ENCODE measurements around the gene PPIP5K1.
"Not testable (repeated sequence)": the region's sequence is repeated elsewhere in the genome, so short reads cannot be mapped to it uniquely, and the experiment has no call there.

Gene PPIP5K1

DNA sequence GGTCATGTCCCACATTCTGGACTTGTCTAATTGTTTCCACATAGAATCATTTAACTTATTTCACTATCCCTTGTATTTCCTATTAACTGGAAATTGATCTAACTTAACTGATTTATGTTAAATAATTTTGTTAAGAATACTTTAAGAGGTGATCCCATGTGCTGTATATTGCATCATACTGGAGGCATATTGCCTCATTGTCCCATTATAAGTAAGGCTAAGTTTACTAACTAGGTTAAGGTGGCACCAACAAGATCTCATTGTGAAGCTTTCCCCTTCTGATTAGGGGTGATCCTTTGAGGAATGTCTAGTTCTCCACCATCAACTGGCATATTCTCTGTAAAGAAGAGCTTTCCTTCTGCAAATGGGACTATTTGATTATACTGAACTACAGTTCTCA, 48.2 kb downstream of the PPIP5K1 start:
- in situ Hi-C loops (cut with HindIII; ENCODE audit: low sequenced_read_pairs): no loop called here

DNA sequence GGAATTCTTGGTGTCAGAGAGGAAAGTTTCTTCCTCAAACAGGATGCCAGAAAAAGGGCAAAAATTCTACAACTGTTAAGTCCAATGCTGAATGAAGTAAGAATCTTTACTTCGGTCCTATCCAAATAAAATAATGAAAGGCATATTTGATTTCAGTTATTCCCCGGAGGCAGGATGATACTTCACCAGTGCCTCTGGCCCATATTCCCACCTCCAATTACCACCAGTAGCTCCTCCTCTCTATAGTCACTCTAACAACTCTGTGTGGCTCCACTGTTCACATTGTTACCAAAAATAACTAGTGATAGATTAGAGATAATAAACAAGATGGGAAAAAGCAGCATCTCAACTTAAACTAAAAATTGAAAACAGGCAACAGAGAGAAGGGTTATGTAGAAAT, 51.9 kb downstream of the PPIP5K1 start:
- in situ Hi-C loops (cut with HindIII; ENCODE audit: low sequenced_read_pairs): no loop called here
- no peak for DNase-seq (ENCODE audit: low read depth, low spot score)
- H3K4me3 ChIP-seq (ENCODE audit: low read depth, low read length): no peak overlapping the region
- TF ChIP-seq, protein P1, sequence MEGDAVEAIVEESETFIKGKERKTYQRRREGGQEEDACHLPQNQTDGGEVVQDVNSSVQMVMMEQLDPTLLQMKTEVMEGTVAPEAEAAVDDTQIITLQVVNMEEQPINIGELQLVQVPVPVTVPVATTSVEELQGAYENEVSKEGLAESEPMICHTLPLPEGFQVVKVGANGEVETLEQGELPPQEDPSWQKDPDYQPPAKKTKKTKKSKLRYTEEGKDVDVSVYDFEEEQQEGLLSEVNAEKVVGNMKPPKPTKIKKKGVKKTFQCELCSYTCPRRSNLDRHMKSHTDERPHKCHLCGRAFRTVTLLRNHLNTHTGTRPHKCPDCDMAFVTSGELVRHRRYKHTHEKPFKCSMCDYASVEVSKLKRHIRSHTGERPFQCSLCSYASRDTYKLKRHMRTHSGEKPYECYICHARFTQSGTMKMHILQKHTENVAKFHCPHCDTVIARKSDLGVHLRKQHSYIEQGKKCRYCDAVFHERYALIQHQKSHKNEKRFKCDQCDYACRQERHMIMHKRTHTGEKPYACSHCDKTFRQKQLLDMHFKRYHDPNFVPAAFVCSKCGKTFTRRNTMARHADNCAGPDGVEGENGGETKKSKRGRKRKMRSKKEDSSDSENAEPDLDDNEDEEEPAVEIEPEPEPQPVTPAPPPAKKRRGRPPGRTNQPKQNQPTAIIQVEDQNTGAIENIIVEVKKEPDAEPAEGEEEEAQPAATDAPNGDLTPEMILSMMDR (IDR thresholded peaks at IDR 0.05; ENCODE audit: low read depth, low read length): no peak

More for the DNA sequence above, 48.2 kb downstream of the PPIP5K1 start:
- TF ChIP-seq, protein P1 (IDR thresholded peaks at IDR 0.05; ENCODE audit: low read depth, low read length): no peak
- no peak for DNase-seq (ENCODE audit: low read depth, low spot score)
- no peak overlapping the region for H3K4me3 ChIP-seq (ENCODE audit: low read depth, low read length)

DNA sequence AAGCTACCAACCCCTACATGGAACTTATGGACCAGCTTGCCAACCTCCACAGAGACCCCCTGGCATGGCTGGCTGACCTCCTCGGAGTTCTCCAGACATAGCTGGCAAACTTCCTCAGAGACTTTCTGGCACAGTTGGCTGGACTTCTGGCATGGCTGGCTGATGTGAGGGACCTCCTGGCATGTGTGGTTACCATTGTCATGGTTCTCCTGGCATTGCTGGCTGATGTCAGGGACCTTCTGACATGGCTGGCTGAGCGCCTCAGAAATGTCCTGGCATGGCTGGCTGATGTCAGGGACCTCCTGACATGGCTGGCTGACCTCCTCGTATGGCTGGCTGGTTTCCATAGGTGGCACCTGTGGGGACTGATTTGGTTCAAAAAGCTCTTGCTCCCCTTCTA, 55.1 kb downstream of the PPIP5K1 start:
- TF ChIP-seq, protein P1 (IDR thresholded peaks at IDR 0.05; ENCODE audit: low read depth, low read length): no peak
- in situ Hi-C loops (cut with HindIII; ENCODE audit: low sequenced_read_pairs): no loop called here
- H3K4me3 ChIP-seq (ENCODE audit: low read depth, low read length): no peak overlapping the region
- no peak for DNase-seq (ENCODE audit: low read depth, low spot score)

DNA sequence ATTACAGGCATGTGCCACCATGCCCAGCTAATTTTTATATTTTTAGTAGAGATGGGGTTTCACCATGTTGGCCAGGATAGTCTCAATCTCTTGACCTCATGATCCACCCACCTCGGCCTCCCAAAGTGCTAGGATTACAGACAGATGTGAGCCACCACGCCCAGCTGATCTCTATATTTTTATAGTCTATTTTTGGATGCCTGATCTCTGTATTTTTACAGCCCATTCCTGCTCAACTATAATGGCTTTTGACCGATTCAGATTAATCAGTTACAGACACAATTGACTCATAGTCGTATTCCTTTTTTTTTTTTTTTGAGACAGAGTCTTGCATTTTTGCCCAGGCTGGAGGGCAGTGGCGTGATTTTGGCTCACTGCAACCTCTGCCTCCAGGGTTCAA, 57.2 kb downstream of the PPIP5K1 start:
- in situ Hi-C loops (cut with HindIII; ENCODE audit: low sequenced_read_pairs); H3K4me3 ChIP-seq (ENCODE audit: low read depth, low read length); DNase-seq (ENCODE audit: low read depth, low spot score): not testable (repeated sequence)

DNA sequence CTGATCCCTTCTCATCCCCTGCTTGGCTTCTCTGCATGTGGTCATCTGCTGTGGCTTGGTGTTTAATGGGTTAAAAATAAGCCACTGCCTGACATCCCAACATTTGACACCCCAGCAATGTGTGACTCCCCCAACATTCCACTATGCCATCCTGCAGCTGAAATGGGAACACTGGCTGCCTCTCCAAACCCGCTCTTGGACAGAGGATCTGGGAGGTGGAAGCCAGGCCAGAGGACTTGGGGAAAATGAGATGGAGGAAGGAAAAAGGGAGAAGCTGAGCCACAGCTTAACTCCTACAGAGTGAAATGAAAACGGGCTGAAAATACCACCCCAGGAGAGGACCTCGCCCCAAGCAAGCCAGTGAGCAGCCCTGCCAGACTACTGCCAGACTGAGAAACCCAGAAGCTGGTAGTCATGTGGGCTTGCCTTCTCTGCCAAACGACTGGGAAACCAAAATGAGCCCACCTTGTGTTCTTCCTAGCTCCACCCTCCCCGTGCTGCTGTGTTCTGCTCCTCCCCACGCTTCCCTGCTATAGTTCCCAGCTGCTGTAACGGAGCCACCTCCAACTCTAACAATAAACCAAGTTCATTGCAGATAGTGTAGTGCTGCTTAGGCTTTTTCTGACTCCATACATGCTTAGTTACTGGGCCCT, 58.9 kb downstream of the PPIP5K1 start:
- in situ Hi-C loops (cut with HindIII; ENCODE audit: low sequenced_read_pairs): no loop called here
- TF ChIP-seq, protein P1 (IDR thresholded peaks at IDR 0.05; ENCODE audit: low read depth, low read length): no peak
- H3K4me3 ChIP-seq (ENCODE audit: low read depth, low read length): no peak overlapping the region
- no peak for DNase-seq (ENCODE audit: low read depth, low spot score)

DNA sequence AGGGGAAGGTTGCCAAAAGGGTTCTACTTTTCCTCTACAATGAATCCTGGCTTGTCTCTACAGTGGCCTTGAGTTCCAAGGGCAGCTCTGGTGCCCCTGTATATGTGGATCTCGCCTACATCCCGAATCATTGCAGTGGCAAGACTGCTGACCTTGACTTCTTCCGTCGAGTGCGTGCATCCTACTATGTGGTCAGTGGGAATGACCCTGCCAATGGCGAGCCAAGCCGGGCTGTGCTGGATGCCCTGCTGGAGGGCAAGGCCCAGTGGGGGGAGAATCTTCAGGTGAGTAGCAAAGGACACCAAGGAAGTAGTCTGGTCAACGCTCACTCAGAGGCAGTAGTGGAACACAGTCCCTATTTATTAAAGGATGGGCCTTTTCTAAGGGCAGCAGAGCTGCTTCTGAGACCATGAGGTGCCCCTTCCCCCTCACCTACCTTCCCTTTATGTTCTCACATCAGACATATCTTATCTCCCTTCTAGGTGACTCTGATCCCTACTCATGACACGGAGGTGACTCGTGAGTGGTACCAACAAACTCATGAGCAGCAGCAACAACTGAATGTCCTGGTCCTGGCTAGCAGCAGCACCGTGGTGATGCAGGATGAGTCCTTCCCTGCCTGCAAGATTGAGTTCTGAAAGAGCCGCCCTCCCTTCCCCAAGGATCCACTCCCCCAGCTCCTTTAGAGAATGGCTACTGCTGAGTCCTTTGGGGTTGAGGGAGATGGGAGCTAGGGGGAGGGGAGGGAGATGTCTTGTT, 60.2 kb downstream of the PPIP5K1 start:
- no peak overlapping the region for H3K4me3 ChIP-seq (ENCODE audit: low read depth, low read length)
- TF ChIP-seq, protein P1 (IDR thresholded peaks at IDR 0.05; ENCODE audit: low read depth, low read length): no peak
- DNase-seq (ENCODE audit: low read depth, low spot score): no peak
- in situ Hi-C loops (cut with HindIII; ENCODE audit: low sequenced_read_pairs): no loop called here

DNA sequence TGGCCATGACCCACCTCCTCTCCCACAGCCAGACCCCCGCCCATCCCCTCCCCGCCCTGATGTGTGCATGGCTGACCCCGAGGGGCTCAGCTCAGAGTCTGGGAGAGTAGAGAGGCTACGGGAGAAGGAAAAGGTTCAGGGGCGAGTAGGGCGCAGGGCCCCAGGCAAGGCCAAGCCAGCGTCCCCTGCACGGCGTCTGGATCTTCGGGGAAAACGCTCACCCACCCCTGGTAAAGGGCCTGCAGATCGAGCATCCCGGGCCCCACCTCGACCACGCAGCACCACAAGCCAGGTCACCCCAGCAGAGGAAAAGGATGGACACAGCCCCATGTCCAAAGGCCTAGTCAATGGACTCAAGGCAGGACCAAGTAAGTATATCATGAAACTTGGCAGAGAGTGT, 60.9 kb downstream of the PPIP5K1 start:
- TF ChIP-seq, protein P1 (IDR thresholded peaks at IDR 0.05; ENCODE audit: low read depth, low read length): no peak

More for the DNA sequence above, 60.9 kb downstream of the PPIP5K1 start:
- DNase-seq (ENCODE audit: low read depth, low spot score): no peak
- H3K4me3 ChIP-seq (ENCODE audit: low read depth, low read length): no peak overlapping the region
- in situ Hi-C loops (cut with HindIII; ENCODE audit: low sequenced_read_pairs): no loop called here
